ENCODE measurements around the gene PTCRA.
"Not testable (repeated sequence)": the region's sequence is repeated elsewhere in the genome, so short reads cannot be mapped to it uniquely, and the experiment has no call there.

PTCRA gene

GRCh38 chr6:42915732-42916131, at the start of gene PTCRA:
TSS of gene PTCRA (plus strand) at chr6:42916053. CDS start at chr6:42916070, 17 bp downstream.
- DNase-seq = no peak

GRCh38 chr6:42870145-42870936, 45.5 kb upstream of the PTCRA start:
- DNase-seq = no peak

- DNase-seq = no peak
Observed at GRCh38 chr6:42871711-42872110, 44.1 kb upstream of the PTCRA start.

DNA sequence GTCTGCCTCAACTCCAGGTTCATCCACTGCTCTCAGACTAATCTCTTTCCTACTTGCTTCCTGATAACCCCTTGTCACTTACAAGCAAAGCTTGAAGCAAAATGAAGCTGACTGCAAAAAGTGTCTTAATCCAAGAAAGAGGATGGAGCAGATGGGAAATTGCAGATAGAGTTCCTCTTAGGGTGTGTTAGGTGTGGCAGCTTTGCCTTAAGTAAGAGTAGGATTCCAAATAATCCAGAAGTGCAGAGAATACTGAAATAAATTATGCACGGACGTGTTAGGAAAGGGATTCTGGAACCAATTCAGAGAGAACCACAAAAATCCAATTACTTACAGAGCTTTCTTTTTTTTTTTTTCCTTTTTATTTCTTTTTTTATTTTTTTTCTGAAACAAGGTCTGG, 42.5 kb upstream of the PTCRA start:
- DNase-seq = no peak

DNA sequence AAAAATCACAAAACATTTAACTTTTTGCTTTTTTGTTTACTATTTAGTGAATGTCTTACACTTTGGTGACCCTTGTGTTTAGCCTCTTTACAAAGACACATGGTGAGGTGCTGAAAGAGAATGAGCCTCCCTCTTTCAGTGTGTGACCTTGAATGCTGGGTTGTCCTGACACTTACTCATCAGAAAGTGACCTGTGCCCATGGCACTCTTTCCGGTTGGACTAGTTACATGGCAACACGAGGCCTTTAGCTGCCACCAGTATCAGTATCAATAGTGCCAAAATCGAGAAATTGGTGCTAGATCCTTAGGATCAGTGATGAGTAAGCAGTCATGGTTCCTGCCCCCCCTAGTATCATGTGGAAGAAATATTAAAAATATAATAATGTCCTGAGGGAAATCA, 38.2 kb upstream of the PTCRA start:
- DNase-seq = no peak

- DNase-seq = peak; percentile 67 to 87 (median 82)
Observed at GRCh38 chr6:42879372-42880239, 36.2 kb upstream of the PTCRA start, which contains the start of gene RPL7L1. TSS of gene RPL7L1 (plus strand) at chr6:42879616. CDS start at chr6:42879911, 295 bp downstream.

GRCh38 chr6:42880240-42880817, 35.5 kb upstream of the PTCRA start:
- not testable (repeated sequence) for DNase-seq

DNA sequence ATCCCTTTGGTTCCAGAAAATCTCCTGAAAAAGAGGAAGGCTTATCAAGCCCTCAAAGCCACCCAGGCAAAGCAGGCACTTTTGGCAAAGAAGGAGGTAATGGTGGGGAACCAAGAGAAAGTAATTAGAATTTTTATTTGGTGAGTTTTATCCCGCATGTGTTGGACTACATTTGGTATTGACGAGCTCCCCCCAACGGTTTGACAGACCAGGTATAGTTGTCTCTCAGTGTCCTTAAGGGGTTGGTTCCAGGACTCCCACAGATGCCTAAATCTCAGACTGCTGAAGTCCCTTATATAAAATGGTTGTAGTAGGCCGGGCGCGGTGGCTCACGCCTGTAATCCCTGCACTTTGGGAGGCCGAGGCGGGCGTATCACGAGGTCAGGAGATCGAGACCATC, 35.0 kb upstream of the PTCRA start:
- not testable (repeated sequence) for DNase-seq

- DNase-seq = no peak
Observed at GRCh38 chr6:42885702-42886101, 30.2 kb upstream of the PTCRA start.

- not testable (repeated sequence) for DNase-seq
Observed at GRCh38 chr6:42888201-42888600, 27.7 kb upstream of the PTCRA start.

GRCh38 chr6:42889815-42890214, 26.0 kb upstream of the PTCRA start:
- DNase-seq = no peak

DNA sequence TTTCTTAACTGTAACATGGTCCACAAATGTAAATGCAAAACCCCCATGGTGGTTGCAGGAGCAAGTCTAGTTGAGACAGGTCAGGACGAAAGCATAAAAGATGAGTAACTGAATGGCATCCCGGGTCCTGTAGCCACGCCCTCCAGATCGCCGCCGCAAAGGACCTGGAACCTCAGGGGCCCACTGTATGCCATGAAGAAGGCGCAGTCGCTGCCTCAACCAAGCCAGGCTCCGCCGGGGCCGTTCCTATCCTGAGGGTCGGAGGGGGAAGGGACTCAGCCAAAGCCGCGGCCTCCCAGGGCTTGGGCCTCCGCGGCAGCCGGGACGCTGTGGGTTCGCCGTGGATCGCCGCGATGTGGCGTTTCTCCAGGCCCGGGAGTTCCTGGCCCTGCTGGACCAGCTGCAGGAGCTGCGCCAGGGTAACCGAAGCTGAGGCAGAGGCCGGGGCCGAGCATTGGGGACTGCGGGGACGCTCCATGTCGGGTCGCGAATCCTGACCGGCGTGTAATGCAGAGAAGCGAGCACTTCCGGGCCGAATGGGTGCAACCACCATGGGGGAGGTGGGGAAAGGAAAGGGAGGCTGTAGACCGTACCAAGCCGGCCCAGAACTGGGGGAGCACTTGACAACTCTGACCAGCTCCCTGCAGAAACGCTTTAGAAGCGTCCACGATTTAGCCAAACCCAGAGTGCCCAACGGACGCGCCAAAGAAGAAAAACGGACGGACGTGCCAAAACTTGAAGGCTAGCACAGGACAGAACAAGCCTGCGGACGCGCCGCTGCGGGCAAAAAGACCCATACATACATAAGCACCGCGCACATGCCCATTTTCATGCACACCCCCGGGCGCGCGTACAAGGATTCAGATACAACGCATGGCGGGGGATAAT, 25.3 kb upstream of the PTCRA start:
- DNase-seq = peak; percentile 67 to 80 (median 73)

DNA sequence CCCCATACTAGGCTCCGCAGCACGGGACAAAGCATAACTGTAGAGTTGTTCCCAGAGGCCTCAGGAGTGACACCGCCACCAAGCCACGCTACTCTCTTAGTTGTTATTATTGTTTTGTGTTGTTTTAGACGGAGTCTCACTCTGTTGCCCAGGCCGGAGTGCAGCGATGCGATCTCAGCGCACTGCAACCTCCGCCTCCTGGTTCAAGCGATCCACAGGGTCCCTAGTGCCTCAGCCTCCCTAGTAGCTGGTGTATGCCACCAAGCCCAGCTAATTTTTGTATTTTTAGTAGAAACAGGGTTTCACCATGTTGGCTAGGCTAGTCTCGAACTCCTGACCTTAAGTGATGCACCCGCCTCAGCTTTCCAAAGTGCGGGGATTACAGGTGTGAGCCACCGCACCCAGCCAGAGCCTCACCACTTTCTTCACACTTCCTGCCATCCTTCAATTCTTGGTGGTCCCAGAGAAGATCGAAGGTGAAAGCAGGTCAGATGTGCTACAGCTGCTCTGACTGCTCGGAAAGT, 24.6 kb upstream of the PTCRA start:
- no peak for DNase-seq

- DNase-seq = not testable (repeated sequence)
Observed at GRCh38 chr6:42894041-42894828, 21.6 kb upstream of the PTCRA start.

DNA sequence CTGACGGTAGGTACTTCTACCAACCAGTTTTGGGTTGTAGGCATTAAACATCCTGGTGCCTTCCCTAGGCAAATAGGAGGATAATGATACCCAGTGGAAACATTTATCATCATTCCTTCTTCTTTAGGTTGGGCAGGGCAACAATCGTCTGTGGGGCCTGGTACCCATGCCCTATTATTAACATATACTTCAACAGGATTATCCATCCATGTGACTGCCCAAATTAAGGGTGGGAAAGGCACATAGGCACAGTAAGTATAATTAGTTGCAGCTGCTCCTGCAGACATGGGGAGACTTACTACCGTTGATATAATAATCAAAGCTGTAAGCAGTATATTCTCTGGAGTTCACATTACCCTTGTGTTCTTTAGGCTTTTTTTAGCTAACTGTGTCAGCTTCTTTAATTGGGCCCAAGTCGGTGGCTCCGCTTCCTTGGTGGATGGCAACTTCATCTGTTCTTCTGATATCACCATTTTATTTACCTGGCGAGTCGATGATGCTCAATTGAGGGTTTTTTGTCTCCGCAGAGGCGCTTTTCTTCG, 19.6 kb upstream of the PTCRA start:
- no peak for DNase-seq

GRCh38 chr6:42898891-42899361, 16.9 kb upstream of the PTCRA start:
- DNase-seq = peak; percentile 8 to 39 (median 32)

GRCh38 chr6:42899871-42900270, 16.0 kb upstream of the PTCRA start:
- no peak for DNase-seq

GRCh38 chr6:42901538-42901957, 14.3 kb upstream of the PTCRA start:
- DNase-seq = peak in 3 of 4 experiments; percentile 6 to 38 (median 26)

DNA sequence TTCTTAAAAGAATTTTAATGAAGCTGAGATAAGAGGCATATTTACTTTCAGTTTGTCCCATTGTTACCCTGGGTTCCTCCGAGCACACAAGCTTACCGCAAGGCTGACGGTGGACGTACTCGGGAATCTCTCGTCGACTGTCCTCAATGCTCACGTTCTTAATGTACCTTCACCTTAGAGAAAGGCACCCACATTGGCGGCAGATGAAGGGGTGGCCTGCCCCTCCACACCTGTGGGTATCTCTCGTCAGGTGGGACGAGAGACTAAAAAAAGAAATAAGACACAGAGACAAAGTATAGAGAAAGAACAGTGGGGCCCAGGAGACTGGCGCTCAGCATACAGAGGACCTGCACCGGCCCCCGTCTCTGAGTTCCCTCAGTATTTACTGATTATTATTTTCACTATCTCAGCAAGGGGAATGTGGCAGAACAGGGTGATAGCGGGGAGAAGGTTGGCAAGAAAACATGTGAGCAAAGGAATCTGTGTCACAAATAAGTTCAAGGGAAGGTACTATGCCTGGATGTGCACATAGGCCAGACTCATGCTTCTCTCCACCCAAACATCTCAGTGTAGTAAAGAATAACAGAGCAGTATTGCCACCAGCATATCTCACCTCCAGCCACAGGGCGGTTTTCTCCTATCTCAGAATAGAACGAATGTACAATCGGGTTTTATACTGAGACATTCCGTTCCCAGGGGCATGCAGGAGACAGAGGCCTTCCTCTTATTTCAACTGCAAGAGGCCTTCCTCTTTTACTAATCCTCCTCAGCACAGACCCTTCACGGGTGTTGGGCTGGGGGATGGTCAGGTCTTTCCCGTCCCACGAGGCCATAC, 13.2 kb upstream of the PTCRA start:
- DNase-seq = not testable (repeated sequence)

- no peak for DNase-seq
Observed at GRCh38 chr6:42904467-42904866, 11.4 kb upstream of the PTCRA start.
